SIG-M5 (cell line): Measurements from ENCODE around the gene MYRF.

Experiments used
- DNase-seq: peaks from one replicate; lab custom pipeline; 2025; lab: John Stamatoyannopoulos, UW

The MYRF gene

GRCh38 chr11:61817471-61818202 is 65.2 kb downstream of the MYRF start:
- no peak for DNase-seq

DNA sequence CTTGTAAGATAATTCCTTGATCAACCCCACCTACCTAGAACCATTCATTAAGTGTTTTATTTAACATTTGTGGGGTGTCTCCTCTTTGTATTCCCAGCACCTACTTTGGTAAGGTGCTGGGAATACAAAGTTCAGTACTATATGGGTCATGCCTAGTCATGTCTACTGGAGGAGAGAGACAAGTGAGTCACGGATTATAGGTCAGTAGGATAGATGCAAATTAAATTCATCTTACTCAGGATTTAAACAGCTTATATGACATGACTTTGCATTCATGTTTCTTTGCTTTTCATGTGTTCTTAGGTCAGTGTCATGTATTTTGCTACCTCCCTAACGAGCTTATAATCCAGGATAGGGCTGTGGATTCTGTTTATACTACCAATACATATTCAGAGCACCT is 67.7 kb downstream of the MYRF start:
- no peak for DNase-seq

- DNase-seq, result no peak
Measured at GRCh38 chr11:61826930-61827570, 74.6 kb downstream of the MYRF start.

DNA sequence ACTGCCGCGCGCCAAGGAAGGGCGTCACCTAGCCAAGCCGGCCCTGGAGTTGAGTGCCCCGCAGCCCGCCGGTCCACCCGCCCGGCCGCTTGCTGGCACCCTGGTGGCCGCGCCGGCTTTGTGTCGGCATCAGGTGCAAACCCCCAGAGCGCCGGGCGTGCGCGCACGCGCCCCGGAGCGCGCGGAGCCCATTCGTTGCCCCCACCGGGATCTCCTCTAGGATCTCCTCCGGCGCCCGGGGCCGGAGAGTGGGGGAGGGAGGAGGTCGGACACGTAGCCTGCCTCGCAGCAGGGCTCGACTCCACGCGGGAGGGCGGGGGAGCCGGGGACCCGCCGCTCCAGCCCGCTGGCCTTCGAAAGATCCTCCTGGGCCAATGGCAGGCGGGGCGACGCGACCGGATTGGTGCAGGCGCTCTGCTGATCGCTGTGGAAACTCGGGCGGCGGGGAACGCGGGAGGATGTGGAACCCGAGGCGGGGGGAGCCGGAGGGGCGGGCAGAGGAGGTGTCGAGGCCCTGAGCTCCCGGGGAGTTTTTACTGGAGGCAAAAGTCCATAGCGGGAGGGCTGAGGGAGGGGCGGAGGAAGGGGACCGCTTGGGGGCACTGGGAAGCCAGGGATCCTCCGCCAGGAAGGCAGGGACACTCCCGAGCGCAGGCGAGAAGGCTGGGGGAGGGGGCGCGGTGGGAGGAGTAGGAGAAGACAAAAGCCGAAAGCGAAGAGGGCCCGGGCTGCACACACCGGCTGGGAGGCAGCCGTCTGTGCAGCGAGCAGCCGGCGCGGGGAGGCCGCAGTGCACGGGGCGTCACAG is 75.3 kb downstream of the MYRF start, which contains the start of gene FADS2:
TSS of gene FADS2 (plus strand) at position 730 of the 808 bp plus-strand sequence. CDS start 91 bp downstream, outside the sequence.
- peak; percentile 31 for DNase-seq

- no peak for DNase-seq
Measured at GRCh38 chr11:61828379-61828628, 75.9 kb downstream of the MYRF start.

DNA sequence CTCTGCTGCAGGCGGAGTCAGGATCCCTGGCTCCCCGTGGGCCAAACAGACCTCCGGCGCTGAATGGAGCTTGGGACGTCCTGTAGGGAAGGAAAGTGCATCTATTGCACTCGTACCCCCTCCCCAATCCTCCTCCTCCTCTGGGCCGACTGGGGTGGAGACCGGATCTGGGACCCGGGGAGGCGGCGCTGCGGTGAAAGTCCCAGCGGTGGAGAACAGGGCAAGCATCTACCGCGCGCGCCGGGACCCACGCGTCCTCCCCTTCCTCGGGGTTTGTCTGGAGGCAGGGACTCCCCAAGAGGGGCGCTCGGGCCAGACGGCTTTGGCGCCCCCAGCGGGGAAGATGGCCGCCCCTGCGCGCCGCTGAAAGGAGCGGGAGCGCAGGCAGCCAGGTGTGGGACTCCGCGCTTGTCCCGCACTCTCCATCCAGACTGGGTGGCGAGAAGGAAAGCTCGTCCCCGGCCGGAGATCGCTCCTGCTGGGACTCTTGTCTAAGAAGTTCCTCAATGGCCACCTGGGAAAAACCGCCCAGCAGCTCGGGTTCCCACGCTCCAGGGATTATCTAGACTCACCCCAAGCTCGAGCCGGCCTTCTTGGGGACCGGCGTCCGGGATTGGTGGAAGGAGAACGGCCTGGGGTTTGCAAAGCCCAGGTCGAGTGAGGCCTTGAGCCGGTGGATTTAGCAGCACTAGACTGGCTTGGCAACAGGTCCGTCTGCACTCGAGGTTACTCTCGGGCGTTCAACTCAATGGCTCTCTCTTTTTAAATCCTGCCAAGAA is 76.4 kb downstream of the MYRF start:
- no peak for DNase-seq

DNA sequence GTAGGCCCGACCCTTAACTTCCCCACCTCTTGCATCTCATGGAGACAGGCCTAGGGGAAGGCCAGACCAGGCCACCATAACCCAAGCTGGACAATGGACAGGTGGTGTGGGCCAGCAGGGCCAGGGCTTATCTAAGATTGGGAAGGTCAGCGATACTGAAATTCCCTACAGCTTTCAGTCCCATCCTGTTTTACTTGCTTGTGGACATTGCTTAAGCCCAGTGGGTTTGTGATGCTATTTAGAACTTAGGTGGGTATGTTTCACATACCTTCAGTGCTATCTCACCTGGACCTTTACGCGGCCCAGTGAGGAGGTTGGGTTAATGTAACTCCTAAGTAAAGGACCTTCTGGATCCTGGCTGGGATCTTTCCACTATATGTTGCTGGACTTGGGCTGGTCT is 77.4 kb downstream of the MYRF start:
- no peak for DNase-seq

GRCh38 chr11:61830237-61831105 is 78.0 kb downstream of the MYRF start:
- DNase-seq, result no peak

DNA sequence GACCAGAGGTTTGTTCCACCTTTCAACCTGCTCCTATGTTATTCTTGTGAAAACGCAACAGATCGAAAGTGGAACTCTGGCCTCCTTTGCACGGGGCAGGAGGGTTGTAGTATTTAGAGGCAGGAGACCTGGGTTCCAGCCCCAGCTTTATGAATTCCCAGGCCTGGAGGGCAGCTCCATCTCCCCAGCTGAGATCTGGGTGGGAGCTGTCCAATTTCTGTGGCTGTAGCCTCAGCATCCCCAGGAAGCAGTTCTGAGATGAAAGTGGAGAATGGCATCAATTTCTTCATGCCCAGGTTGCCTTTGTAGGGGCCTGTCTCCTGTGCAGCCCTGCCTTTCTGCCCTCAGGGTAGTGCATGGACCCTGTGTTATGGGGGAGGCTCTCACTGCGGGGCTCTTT is 79.8 kb downstream of the MYRF start:
- DNase-seq, result no peak

- DNase-seq, result no peak
Measured at GRCh38 chr11:61832754-61833153, 80.3 kb downstream of the MYRF start.

DNA sequence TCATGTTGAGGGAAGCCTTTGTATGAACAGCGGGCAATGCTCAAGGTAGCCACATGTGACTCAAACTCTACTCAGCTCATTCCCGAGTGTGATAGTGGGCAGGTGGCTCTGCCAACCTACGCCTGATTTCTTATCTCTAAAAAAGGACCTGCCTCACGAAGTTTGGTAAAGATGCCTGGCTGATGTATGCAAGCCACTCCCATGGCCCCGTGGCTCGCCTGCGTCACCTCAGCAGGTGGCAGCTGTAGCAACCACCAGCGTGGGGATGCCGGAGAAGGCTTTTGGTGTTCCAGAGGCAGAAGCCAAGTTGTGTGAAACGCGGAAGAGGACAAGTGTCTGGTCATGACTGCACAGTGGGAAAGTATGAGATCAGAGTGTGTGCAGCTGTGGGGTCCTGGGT is 81.0 kb downstream of the MYRF start:
- DNase-seq, result no peak

- no peak for DNase-seq
Measured at GRCh38 chr11:61833926-61834277, 81.5 kb downstream of the MYRF start.

DNA sequence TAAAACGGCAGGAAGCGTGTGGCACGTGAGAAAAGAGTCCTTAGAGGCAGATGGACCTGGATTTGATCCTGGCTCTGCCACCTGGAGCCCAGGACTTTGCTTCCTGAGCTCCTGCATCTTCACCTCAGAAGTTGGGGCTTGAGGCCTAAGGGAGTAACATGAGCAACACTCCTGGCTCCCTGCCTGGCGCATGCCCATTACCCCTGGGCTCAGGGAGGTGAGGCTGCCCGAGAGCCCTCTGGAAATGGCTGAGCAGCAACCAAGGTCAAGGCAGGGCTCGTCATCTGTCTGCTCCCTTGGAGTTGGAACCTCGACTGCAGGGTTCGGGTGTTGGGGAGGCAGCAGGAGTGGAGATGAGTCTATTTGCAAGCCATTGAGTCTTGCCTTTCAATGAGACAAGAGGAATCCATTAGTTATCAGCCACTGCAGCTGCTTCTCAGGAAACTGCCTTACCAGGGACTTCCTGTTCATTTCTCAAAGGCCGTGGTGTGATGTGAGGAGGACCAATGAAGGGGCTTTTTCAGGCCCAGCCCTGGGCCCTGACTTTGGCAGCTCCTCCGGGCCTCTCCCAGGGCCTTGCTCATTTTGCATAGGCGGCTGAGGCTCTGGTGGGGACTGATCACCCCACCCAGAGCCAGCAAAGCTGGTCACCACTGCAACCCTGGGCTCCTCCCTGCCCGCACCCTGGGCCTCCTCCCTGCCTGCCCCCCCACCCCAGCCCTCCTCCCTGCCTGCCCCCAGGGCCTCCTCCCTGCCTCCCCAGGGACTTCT is 82.0 kb downstream of the MYRF start:
- no peak for DNase-seq

DNA sequence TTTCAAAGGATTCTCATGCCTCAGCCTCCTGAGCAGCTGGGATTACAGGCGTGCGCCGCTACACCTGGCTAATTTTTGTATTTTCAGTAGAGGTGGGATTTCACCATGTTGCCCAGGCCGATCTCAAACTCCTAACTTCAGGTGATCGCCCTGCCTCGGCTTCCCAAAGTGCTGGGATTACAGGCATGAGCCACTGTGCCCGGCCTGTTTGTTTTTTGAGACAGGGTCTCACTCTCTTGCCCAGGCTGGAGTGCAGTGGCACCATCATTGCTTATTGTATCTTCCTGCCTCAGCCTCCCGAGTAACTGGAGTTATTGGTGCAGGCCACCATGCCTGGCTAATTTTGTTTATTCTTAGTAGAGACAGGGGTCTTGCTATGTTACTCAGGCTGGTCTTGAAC is 83.8 kb downstream of the MYRF start:
- no peak for DNase-seq

DNA sequence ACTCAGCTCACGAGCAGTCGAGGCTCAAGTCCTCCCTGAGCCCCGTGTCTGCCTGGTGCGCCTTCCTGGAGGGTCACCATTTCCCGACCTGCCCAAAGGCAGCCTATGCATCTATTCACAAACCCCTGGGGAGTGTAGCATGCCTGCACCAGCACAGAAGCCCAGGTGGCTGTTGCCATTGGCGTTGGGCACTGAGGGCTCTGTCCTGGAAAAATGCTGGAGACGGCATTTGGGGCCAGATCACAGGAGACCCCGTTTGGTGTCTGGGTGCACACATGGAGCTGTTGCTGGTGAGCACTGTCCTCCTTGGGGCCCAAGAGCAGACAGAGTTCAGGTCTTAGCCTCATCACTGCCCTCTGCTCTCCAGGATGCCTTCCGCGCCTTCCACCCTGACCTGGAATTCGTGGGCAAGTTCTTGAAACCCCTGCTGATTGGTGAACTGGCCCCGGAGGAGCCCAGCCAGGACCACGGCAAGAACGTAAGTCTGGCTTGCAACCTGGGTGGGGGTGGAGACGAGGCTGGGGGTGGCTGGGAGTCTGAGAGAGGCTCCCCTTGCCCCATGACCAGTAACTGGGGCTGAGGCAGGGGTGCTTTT is 85.1 kb downstream of the MYRF start:
- DNase-seq, result no peak
